Suprapubic skin (tissue), 4 donors: Measurements from ENCODE around the gene REXO1. TPM values are rescaled to one million over a fixed set of nuclear protein-coding genes. Genes with fewer than 3 reads are reported as not detected.

Experiments
- DNase-seq, 2 donors: peaks; one replicate each; pipeline ENCODE4 v3.0.0-alpha.2; 2019; ENCODE audit warnings: low spot score in 2 of 2
- H3K27ac ChIP-seq: fragments of 200-600 bp; sonication (generic); one replicate; pipeline ENCODE4 v1.5.1; 2019
- H3K27me3 ChIP-seq: fragments of 200-600 bp; sonication (generic); one replicate; pipeline ENCODE4 v1.5.1; 2019
- H3K36me3 ChIP-seq: fragments of 200-600 bp; sonication (generic); one replicate; pipeline ENCODE4 v1.5.1; 2019
- H3K4me1 ChIP-seq: fragments of 200-600 bp; sonication (generic); one replicate; pipeline ENCODE4 v1.5.1; 2019
- H3K4me3 ChIP-seq: fragments of 200-600 bp; sonication (generic); one replicate; pipeline ENCODE4 v1.5.1; 2019; ENCODE audit warnings: mild to moderate bottlenecking
- H3K9me3 ChIP-seq: fragments of 200-600 bp; sonication (generic); one replicate; pipeline ENCODE4 v1.5.1; 2019
- EP300 ChIP-seq: sonication (generic); formaldehyde crosslinking; IDR thresholded peaks from one replicate; pipeline ENCODE4 v1.6.1; 2017; ENCODE audit warnings: antibody characterized with exemption
- POLR2A ChIP-seq, 2 donors: fragments of 450-650 bp; IDR thresholded peaks; one replicate each; pipeline ENCODE4 v1.6.1; 2017; ENCODE audit warnings: antibody characterized with exemption in 2 of 2, mild to moderate bottlenecking in 2 of 2, moderate library complexity in 2 of 2
- POLR2AphosphoS5 ChIP-seq, 3 donors: sonication (generic); formaldehyde crosslinking; IDR thresholded peaks; one replicate each; pipeline ENCODE4 v1.6.1; 2017; ENCODE audit warnings: antibody characterized with exemption in 3 of 3
- WGBS: methylation state at CpG from one replicate; pipeline ENCODE4 v1.1.5; 2018; 5-methylcytosine and 5-hydroxymethylcytosine counted together
- total RNA-seq, 4 donors: library from RNA; depleted of rRNA; stranded (reverse); fragments of >200 nt; gene quantifications; one replicate each; pipeline ENCODE4 v1.1.0, GENCODE V29; 2016
- TF ChIP-seq, protein P1 (sequence below), 2 donors: fragments of 200-600 bp in 1 of 2; fragments of 450-650 bp in 1 of 2; sonication (generic) in 1 of 2; IDR thresholded peaks; one replicate each; pipeline ENCODE4 v1.5.1; 2016 to 2019; ENCODE audit warnings: antibody characterized with exemption in 2 of 2, mild to moderate bottlenecking in 1 of 2, moderate library complexity in 1 of 2

Gene REXO1
- total RNA-seq, 4 donors from 2014 or later, result 31.8 to 63.1 (median 38.3) TPM

DNA sequence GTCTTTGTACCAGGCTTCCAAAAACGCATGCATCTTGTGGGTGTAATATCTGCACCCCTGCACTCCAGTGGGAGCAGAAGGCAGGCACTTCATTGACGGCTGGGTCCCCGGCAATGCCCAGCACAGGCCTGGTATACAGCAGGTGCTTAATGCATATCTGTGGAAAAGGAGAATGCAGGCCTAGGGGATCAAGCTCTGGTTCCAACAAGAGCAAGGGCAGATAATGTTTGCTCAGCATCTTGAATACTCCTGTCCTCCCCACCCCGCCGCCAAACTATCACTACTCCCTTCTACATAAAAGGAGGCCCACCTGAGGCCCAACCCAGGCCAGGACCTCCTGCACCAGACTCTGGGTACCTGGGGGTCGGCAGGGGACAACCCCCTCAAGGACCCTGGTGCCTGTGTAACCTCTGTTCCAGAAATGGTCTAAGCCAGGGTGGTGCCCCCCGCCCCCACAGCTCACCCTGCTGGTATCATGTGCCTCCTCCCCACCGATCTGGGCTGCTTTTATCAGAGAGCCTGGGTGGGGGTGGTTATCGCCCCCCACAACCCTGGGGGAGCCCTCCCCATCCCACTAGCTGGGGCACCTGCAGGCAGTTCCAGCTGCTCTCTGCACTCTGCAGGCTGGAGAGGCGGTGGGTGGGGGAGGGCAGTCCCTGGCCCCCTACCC lies 10.3 kb upstream of the REXO1 start:
- 49% methylated on average over 8 of the region's 10 CpGs for WGBS
- Histone ChIP-seq H3K4me3 (no peak overlapping the region), H3K27ac (peak overlapping the region; percentile 88), H3K36me3 (no peaks in the 10 kb centered on the region), H3K27me3 (no peaks in the 10 kb centered on the region), H3K4me1 (peaks cover 90% of the 10 kb centered on the region), H3K9me3 (no peaks in the 10 kb centered on the region)
- TF ChIP-seq, protein P1, sequence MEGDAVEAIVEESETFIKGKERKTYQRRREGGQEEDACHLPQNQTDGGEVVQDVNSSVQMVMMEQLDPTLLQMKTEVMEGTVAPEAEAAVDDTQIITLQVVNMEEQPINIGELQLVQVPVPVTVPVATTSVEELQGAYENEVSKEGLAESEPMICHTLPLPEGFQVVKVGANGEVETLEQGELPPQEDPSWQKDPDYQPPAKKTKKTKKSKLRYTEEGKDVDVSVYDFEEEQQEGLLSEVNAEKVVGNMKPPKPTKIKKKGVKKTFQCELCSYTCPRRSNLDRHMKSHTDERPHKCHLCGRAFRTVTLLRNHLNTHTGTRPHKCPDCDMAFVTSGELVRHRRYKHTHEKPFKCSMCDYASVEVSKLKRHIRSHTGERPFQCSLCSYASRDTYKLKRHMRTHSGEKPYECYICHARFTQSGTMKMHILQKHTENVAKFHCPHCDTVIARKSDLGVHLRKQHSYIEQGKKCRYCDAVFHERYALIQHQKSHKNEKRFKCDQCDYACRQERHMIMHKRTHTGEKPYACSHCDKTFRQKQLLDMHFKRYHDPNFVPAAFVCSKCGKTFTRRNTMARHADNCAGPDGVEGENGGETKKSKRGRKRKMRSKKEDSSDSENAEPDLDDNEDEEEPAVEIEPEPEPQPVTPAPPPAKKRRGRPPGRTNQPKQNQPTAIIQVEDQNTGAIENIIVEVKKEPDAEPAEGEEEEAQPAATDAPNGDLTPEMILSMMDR (IDR thresholded peaks at IDR 0.05), result no peak
- TF ChIP-seq POLR2AphosphoS5 (IDR thresholded peaks at IDR 0.05) (no peak), EP300 (no peak), POLR2A (IDR thresholded peaks at IDR 0.05) (no peak)
- no peak for DNase-seq

DNA sequence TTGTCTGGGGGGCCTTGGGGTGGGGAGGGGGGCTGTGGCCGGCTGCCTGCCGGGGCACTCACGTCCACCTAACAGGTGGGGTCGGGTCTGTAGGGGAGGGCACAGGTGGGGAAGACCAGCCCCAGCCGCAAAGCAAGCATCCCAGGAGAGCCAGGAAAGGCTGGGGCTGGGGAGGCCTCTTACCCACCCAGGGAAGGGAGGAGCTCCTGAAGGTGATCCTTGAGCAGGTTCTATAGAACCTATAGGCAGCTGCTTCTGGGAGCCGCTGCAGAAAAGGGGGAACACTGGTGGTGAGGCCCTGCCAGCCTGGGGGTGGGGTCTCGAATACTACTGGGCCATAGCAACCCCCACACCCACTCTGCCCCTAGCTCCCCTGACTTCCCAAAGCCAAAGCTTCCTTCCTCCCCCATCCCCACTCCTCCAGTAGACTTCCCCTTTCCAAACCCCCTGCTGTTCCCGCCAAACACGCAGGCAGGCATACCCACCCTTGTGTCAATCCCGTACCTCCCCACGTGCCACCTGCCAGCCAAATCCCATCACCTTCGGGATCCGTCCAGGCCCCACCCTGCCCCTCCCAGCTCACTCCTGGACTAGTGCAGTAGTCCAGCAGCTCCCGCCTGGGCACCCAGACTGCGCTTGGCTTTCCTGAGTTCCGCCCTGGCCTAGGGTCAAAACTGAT lies 9.5 kb upstream of the REXO1 start:
- TF ChIP-seq EP300 (no peak), POLR2A (IDR thresholded peaks at IDR 0.05) (no peak), POLR2AphosphoS5 (IDR thresholded peaks at IDR 0.05) (no peak)
- TF ChIP-seq, protein P1 (IDR thresholded peaks at IDR 0.05), result no peak
- WGBS, result 53% methylated on average over 10 of the region's 16 CpGs
- Histone ChIP-seq H3K9me3 (no peaks in the 10 kb centered on the region), H3K27ac (peak overlapping the region; percentile 88), H3K4me1 (peaks cover 97% of the 10 kb centered on the region), H3K27me3 (no peaks in the 10 kb centered on the region), H3K36me3 (no peaks in the 10 kb centered on the region), H3K4me3 (peak overlapping the region; percentile 56)
- DNase-seq, result no peak

DNA sequence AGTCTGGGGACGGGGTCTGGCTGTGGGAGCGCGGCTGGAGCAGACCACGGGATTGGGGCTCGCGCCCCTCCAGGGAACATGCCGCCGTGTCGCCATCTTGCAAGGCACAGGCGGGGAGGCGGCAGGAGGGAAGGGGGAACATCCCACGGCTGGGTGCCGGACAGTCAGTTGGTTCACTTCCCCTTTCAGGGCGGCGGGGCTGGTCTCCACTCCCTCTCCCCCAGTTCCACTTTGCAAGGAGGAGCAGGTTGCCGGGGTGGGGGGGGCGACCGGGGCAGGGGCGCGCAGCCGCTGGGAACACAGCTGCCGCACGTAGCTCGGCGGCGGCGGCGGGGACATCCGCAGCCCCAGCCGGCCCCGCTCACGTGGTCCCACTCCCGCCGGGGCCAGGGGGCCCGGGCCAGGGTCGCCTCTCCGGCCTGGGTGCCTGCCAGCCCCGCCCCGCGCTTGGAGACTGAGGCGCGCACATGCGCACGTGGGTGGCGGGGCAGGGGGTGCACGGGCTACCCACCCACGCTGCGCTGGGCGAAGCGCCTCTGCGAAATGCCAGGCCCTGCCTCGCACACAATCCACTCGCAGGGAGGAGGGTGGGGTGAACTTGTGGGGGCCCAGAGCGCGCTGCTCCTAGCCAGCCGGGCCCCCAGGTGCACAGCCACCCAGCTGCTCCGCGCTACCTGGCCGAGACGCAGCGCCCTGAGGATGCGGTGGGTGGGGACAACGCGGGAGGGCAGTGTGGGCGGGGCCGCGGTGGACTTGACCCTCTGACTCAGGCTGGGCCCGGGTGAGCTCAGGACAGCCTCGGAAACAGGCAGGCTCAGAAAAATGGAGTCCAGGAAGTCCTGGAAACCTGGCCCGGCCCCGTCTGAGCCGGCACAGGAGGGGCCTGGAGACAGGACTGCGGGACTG lies 8.7 kb upstream of the REXO1 start:
- H3K27me3 ChIP-seq, result no peaks in the 10 kb centered on the region
- peak overlapping the region; percentile 88 for H3K27ac ChIP-seq
- H3K9me3 ChIP-seq, result no peaks in the 10 kb centered on the region
- peak overlapping the region; percentile 56 for H3K4me3 ChIP-seq
- peaks cover 100% of the 10 kb centered on the region for H3K4me1 ChIP-seq
- WGBS, result 17% methylated on average over 1 of the region's 73 CpGs
- TF ChIP-seq POLR2AphosphoS5 (IDR thresholded peaks at IDR 0.05), result peak in 1 of 3 donors; percentile 62
- TF ChIP-seq, protein P1 (IDR thresholded peaks at IDR 0.05), result no peak
- TF ChIP-seq POLR2A (IDR thresholded peaks at IDR 0.05), result no peak
- DNase-seq, result peak; percentile 93 to 96
- H3K36me3 ChIP-seq, result no peaks in the 10 kb centered on the region

DNA sequence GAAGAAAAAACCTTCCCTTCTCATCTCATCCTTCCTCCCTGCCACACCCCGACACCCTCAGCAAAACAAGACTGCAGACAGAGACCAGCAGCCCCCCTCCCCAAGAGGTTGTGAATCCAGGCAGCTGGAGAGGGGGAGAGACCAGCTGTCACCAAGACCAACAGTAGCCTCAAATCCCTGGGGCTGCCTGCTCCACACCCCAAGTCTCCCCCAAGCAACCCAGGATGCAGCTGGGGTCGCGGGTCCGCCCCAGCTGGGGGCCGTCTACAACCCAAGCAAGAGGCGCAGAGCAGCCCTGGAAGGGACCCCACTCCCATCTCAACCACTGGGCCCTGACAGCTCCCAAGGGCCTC lies 8.0 kb upstream of the REXO1 start:
- no peak for TF ChIP-seq EP300
- no peak for TF ChIP-seq POLR2AphosphoS5 (IDR thresholded peaks at IDR 0.05)
- no peak for TF ChIP-seq POLR2A (IDR thresholded peaks at IDR 0.05)
- TF ChIP-seq, protein P1 (IDR thresholded peaks at IDR 0.05), result no peak
- 41% methylated on average over 6 of the region's 6 CpGs for WGBS
- Histone ChIP-seq H3K27me3 (no peaks in the 10 kb centered on the region), H3K9me3 (no peaks in the 10 kb centered on the region), H3K36me3 (no peaks in the 10 kb centered on the region), H3K4me1 (peaks cover 100% of the 10 kb centered on the region), H3K27ac (peak overlapping the region; percentile 88), H3K4me3 (peak overlapping the region; percentile 56)
- no peak for DNase-seq
